Thymus (tissue), 11 donors: ENCODE results near the gene PRKG1. TPM values are rescaled to one million over a fixed set of nuclear protein-coding genes. Genes with fewer than 3 reads are reported as not detected.

Experiments
- DNase-seq, 9 donors: peaks; one replicate each; pipeline ENCODE4 v3.0.0-alpha.2; 2013; ENCODE audit warnings: low spot score in 9 of 9, low read depth in 6 of 9, missing footprints in 1 of 9
- H3K27ac ChIP-seq, 2 donors: one replicate each; pipeline ENCODE4 v1.5.1; 2013; ENCODE audit warnings: control low read depth in 1 of 2, low read depth in 1 of 2, low read length in 1 of 2, mild to moderate bottlenecking in 1 of 2, moderate library complexity in 1 of 2
- H3K27me3 ChIP-seq, 2 donors: one replicate each; pipeline ENCODE4 v1.5.1; 2013; ENCODE audit warnings: low read length in 1 of 2; ENCODE audit not compliant: control insufficient read depth in 2 of 2, insufficient read depth in 1 of 2
- H3K36me3 ChIP-seq, 2 donors: one replicate each; pipeline ENCODE4 v1.5.1; 2013; ENCODE audit warnings: low read length in 1 of 2, mild to moderate bottlenecking in 1 of 2, moderate library complexity in 1 of 2; ENCODE audit not compliant: control insufficient read depth in 2 of 2, insufficient read depth in 2 of 2
- H3K4me1 ChIP-seq, 2 donors: one replicate each; pipeline ENCODE4 v1.5.1; 2013; ENCODE audit warnings: low read length in 2 of 2; ENCODE audit not compliant: control insufficient read depth in 2 of 2, insufficient read depth in 2 of 2
- H3K4me3 ChIP-seq, 2 donors: one replicate each; pipeline ENCODE4 v1.5.1; 2013; ENCODE audit warnings: low read length in 2 of 2, control low read depth in 1 of 2, mild to moderate bottlenecking in 1 of 2
- H3K9me3 ChIP-seq, 2 donors: one replicate each; pipeline ENCODE4 v1.5.1; 2013; ENCODE audit warnings: low read length in 1 of 2, mild to moderate bottlenecking in 1 of 2; ENCODE audit not compliant: control insufficient read depth in 2 of 2, insufficient read depth in 1 of 2
- whole genome bisulfite sequencing: extraction: QIAGEN DNeasy Blood & Tissue Kit; methylation state at CpG from one replicate; pipeline ENCODE4 v1.1.7; 2013; 5-methylcytosine and 5-hydroxymethylcytosine counted together
- polyA plus RNA-seq: library from polyadenylated mRNA; stranded (reverse); fragments of 200-250 nt; gene quantifications from one replicate; pipeline ENCODE4 v1.2.3, GENCODE V29; 2013
- total RNA-seq: library from RNA; stranded (reverse); fragments of 120-200 nt; gene quantifications from one replicate; pipeline ENCODE4 v1.2.4, GENCODE V29; 2013
- donor health status: healthy.

PRKG1 gene
- total and polyA plus RNA-seq, 2 donors: 2.5 to 7.4 TPM

GRCh38 chr10:52050429-52051047 lies 976.3 kb downstream of the PRKG1 start:
- 76% methylated on average over 3 of the region's 3 CpGs for WGBS
- no peak overlapping the region for H3K4me3 ChIP-seq
- H3K36me3 ChIP-seq: no peaks in the 10 kb centered on the region
- no peak overlapping the region for H3K27ac ChIP-seq
- no peak for DNase-seq
- H3K9me3 ChIP-seq: no peaks in the 10 kb centered on the region
- no peaks in the 10 kb centered on the region for H3K27me3 ChIP-seq
- no peaks in the 10 kb centered on the region for H3K4me1 ChIP-seq

DNA sequence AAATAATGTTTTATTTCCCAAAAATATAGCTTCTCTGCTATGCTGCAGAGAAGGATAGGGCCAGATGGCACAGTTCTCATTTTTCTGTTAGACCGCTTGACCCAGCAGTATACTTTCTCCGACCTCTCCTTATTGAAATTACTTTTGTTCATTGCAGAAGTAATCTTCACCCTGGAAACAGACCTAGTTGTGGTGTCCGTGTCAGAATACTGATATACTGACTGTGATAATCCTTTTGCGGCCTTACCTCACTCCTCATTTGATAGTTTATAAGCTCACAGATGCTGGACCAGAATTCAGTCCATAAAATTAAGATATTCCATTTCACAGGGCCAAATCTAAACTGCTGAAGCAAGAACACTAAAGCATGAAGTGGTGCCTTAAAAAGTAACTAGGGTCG lies 979.2 kb downstream of the PRKG1 start:
- no peaks in the 10 kb centered on the region for H3K27me3 ChIP-seq
- DNase-seq: no peak

GRCh38 chr10:52056291-52056690 lies 982.0 kb downstream of the PRKG1 start:
- H3K36me3 ChIP-seq: no peaks in the 10 kb centered on the region
- H3K27ac ChIP-seq: no peak overlapping the region
- 93% methylated on average over 2 of the region's 2 CpGs for WGBS
- H3K27me3 ChIP-seq: no peaks in the 10 kb centered on the region
- no peak for DNase-seq
- H3K4me3 ChIP-seq: no peak overlapping the region
- no peaks in the 10 kb centered on the region for H3K4me1 ChIP-seq
- H3K9me3 ChIP-seq: no peaks in the 10 kb centered on the region

More for the DNA sequence above, 979.2 kb downstream of the PRKG1 start:
- Histone ChIP-seq H3K4me3 (no peak overlapping the region), H3K27ac (no peak overlapping the region), H3K9me3 (no peaks in the 10 kb centered on the region), H3K4me1 (no peaks in the 10 kb centered on the region), H3K36me3 (no peaks in the 10 kb centered on the region)
- 94% methylated on average over 5 of the region's 5 CpGs for WGBS

DNA sequence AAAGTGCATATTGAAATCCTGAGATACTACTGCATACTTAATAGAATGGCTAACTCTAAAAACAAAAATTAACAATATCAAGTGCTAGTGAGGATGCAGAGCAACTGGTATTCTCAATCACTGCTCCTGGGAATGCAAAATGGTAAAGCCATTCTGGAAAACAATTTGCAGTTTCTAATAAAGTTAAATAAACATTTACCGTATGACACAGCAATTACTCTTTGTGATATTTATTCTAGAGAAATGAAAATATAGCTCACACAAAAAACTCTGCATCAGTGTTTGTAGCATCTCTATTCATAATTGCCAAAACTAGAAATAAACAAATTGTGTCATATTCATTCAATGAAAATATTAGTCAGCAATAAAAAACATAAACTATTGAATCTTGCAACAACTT lies 984.8 kb downstream of the PRKG1 start:
- Histone ChIP-seq H3K9me3 (no peaks in the 10 kb centered on the region), H3K27ac (no peak overlapping the region), H3K27me3 (no peaks in the 10 kb centered on the region), H3K36me3 (no peaks in the 10 kb centered on the region), H3K4me1 (no peaks in the 10 kb centered on the region), H3K4me3 (no peak overlapping the region)
- WGBS: 94% methylated on average over 1 of the region's 1 CpG
- DNase-seq: no peak

DNA sequence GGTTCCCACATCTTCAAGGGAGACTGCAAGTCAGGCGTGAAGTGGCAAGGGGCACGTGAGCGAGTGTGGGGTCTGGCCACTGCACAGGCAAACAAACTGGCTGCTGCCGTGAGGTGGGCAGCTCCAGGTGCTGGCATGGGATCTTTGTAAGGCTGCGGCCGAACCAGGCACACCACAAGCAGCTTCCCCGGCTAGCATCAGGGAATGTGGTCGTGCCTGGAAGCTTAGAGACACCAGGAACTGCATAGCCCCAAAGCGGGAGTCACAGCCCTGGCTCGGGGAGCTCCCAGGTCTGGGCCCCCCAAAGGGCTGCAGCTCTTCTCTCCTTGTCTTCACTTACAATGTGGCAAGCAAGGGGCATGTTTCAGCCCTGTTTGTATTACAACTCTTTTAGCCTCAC lies 988.9 kb downstream of the PRKG1 start:
- DNase-seq: no peak

GRCh38 chr10:52064084-52064845 lies 990.0 kb downstream of the PRKG1 start:
- DNase-seq: no peak
- no peaks in the 10 kb centered on the region for H3K27me3 ChIP-seq
- no peaks in the 10 kb centered on the region for H3K36me3 ChIP-seq
- no peak overlapping the region for H3K27ac ChIP-seq
- no peak overlapping the region for H3K4me3 ChIP-seq
- no peaks in the 10 kb centered on the region for H3K4me1 ChIP-seq
- 93% methylated on average over 9 of the region's 9 CpGs for WGBS
- H3K9me3 ChIP-seq: no peaks in the 10 kb centered on the region

More for the DNA sequence above, 988.9 kb downstream of the PRKG1 start:
- no peak overlapping the region for H3K4me3 ChIP-seq
- H3K9me3 ChIP-seq: no peaks in the 10 kb centered on the region
- no peak overlapping the region for H3K27ac ChIP-seq
- no peaks in the 10 kb centered on the region for H3K4me1 ChIP-seq
- 90% methylated on average over 10 of the region's 10 CpGs for WGBS
- H3K36me3 ChIP-seq: no peaks in the 10 kb centered on the region
- no peaks in the 10 kb centered on the region for H3K27me3 ChIP-seq

- 89% methylated on average over 6 of the region's 6 CpGs for WGBS
- no peaks in the 10 kb centered on the region for H3K27me3 ChIP-seq
- H3K27ac ChIP-seq: no peak overlapping the region
- H3K9me3 ChIP-seq: no peaks in the 10 kb centered on the region
- no peak for DNase-seq
- H3K4me1 ChIP-seq: no peaks in the 10 kb centered on the region
- no peaks in the 10 kb centered on the region for H3K36me3 ChIP-seq
- no peak overlapping the region for H3K4me3 ChIP-seq
Measured at GRCh38 chr10:52066383-52066782, 992.1 kb downstream of the PRKG1 start.

DNA sequence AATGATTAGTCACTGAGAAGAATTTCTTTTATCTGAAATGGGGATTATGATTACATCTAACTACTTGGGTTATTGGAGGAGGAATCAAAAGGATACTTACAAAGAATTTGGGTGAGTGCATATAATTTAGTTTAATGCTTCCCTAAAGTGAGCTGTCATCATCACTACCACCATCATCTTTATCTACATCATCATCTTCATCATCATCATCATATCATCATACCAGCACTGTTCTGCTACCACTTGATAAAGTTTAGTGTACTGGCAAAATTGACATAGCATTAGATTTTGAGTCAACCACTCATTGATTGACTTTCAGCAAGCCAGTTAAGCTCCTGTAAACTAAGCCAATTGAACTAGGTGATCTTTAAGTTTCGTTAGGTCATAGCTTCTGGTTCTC lies 994.2 kb downstream of the PRKG1 start:
- WGBS: 98% methylated on average over 1 of the region's 1 CpG
- Histone ChIP-seq H3K9me3 (no peaks in the 10 kb centered on the region), H3K36me3 (no peaks in the 10 kb centered on the region), H3K4me3 (no peak overlapping the region), H3K27ac (no peak overlapping the region), H3K4me1 (no peaks in the 10 kb centered on the region), H3K27me3 (no peaks in the 10 kb centered on the region)
- DNase-seq: no peak

- Histone ChIP-seq H3K36me3 (no peaks in the 10 kb centered on the region), H3K27me3 (no peaks in the 10 kb centered on the region), H3K4me1 (no peaks in the 10 kb centered on the region), H3K27ac (no peak overlapping the region), H3K4me3 (no peak overlapping the region), H3K9me3 (no peaks in the 10 kb centered on the region)
- 94% methylated on average over 7 of the region's 7 CpGs for WGBS
- no peak for DNase-seq
Measured at GRCh38 chr10:52071814-52072213, 997.5 kb downstream of the PRKG1 start.
